Mononuclear cell (primary cell): ENCODE measurements around the gene MYADML2. TPM values are rescaled to one million over a fixed set of nuclear protein-coding genes. Genes with fewer than 3 reads are reported as not detected.
A peak's percentile ranks its signal among the peaks of the same experiment; 100 is the strongest.
"Not testable (repeated sequence)": the region's sequence is repeated elsewhere in the genome, so short reads cannot be mapped to it uniquely, and the experiment has no call there.

Experiments used
- H3K27me3 ChIP-seq: 2 replicates; pipeline ENCODE4 v1.6.0; 2011; ENCODE audit warnings: low read length, control low read depth; ENCODE audit not compliant: insufficient read depth
- H3K4me1 ChIP-seq: 2 replicates; pipeline ENCODE4 v1.5.1; 2011; ENCODE audit warnings: mild to moderate bottlenecking, low read length, control low read depth; ENCODE audit not compliant: insufficient read depth
- H3K4me3 ChIP-seq: 2 replicates; pipeline ENCODE4 v1.5.1; 2011; ENCODE audit warnings: mild to moderate bottlenecking, low read length, moderate library complexity
- H3K9me3 ChIP-seq: 2 replicates; pipeline ENCODE4 v1.5.1; 2011; ENCODE audit warnings: low read depth, mild to moderate bottlenecking, control low read depth, low read length
- total RNA-seq: library from RNA; depleted of rRNA; stranded (reverse); fragments of >200 nt; gene quantifications from one replicate; pipeline ENCODE4 v1.2.3, GENCODE V29; 2012

The MYADML2 gene
- total RNA-seq, 1 donor: not detected

DNA sequence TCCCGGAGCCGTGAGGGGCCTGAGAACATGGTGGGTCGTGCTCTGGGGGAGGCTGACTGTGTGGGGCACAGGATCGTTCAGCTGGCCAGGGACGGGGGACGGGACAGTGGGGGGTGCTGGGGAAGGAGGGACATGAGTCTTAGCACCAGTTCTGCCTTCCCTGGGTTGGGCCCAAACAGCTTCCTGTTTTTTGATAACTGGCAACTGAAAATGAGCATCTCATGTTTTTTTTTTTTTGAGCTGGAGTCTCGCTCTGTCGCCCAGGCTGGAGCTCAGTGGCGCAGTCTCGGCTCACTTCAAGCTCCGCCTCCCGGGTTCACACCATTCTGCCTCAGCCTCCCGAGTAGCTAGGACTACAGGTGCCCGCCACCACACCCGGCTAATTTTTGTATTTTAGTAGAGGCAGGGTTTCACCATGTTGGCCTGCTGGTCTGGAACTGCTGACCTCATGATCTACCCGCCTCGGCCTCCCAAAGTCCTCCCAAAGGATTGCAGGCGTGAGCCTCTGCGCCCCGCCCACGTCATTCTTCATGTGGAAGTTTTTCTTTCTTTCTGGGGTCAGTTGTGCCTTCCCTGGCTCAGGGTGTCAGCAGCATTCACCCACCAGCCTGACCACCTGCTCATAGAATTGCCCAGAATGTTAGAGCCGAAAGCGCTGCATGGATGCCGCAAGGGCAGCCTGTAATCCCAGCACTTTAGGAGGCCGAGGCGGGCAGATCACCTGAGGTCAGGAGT lies 36.8 kb upstream of the MYADML2 start:
- no peaks in the 10 kb centered on the region for H3K27me3 ChIP-seq
- H3K4me1 ChIP-seq: peaks cover 23% of the 10 kb centered on the region
- H3K4me3 ChIP-seq: no peak overlapping the region
- no peaks in the 10 kb centered on the region for H3K9me3 ChIP-seq

DNA sequence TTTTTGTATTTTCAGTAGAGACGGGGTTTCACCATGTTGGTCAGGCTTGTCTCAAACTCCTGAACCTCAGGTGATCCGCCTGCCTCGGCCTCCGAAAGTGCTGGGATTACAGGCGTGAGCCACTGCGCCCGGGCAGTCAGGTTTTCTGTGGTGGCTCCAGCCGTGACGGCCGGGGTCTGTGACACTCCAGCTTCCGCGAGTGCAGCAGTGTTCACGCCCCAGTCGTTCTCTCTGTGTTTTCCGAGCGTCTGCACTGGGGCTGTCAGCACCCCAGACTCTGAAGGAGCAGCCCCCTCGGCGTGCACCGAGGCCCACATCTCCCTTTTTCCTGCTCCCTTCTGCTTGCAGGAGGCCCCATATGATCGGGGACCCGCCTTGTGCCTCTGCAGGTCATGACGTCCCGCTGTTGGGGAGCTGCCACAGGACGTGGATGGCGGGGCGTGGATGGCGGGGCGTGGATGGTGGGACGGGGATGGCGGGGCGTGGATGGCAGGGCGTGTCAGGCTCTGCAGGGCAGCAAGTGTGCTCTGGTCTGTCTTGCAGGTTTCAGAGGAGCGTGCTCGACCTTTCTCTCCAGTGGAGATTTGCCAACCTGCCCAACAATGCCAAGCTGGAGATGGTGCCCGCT lies 36.1 kb upstream of the MYADML2 start:
- H3K4me3 ChIP-seq: no peak overlapping the region
- H3K27me3 ChIP-seq: no peaks in the 10 kb centered on the region
- peaks cover 30% of the 10 kb centered on the region for H3K4me1 ChIP-seq
- no peaks in the 10 kb centered on the region for H3K9me3 ChIP-seq

DNA sequence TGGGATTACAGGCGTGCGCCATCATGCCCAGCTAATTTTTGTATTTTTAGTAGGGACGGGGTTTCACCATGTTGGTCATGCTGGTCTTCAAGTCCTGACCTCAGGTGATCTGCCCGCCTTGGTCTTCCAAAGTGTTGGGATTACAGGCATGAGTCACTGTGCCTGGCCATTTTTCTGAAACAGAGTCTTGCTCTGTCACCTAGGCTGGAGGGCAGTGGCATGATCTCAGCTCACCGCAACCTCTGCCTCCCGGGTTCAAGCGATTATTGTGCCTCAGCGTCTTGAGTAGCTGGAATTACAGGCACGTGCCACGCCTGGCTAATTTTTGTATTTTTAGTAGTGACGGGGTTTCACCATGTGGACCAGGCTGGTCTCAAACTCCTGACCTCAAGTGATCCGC lies 34.5 kb upstream of the MYADML2 start:
- H3K9me3 ChIP-seq, H3K27me3 ChIP-seq, H3K4me3 ChIP-seq: not testable (repeated sequence)
- H3K4me1 ChIP-seq: peaks cover 38% of the 10 kb centered on the region

DNA sequence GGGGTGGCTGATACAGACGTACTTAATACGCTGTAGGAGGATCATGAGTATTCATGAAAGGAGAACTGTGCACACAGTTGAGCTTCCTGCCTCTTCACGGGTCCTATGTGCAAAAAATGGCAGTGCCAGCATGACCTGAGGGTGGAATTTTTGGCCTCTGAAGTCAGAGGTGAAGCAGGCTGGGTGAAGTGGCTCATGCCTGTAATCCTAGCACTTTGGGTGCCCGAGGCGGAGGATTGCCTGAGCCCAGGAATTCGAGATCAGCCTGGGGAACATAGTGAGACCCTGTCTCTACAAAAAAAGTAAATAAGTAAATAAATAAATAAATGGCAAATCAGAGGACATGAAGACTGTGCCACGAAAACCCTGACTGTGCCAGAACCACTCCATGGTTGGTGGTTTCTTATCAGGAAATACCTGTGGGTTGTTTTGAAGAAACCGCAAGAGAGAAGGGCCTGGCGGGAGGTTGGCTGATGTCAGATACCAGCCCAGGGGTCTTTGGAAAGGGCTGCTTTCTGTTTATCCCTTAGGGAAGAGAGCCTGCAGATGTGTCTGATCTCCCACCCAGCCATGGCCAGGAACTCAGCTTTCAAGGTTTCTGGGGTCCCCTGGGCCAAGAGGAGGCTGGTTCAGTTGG lies 33.8 kb upstream of the MYADML2 start:
- Histone ChIP-seq H3K27me3 (no peaks in the 10 kb centered on the region), H3K9me3 (no peaks in the 10 kb centered on the region), H3K4me3 (no peak overlapping the region), H3K4me1 (peaks cover 42% of the 10 kb centered on the region)

DNA sequence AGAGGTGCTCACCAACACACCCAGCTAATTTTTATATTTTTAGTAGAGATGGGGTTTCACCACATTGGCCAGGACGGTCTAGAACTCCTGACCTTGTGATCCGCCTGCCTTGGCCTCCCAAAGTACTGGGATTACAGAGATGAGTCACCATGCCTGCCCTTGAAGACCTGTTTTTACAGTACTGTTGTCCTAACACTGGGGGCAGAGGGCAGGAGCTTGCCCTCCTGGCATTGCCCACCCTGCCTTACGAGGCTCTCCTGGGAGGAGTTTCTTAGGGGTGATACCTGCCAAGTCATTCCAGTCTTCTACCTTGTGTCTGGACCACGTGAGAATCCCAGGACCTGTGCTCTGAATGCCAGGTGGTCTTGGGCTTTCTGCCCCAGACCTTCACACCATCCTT lies 33.1 kb upstream of the MYADML2 start:
- no peak overlapping the region for H3K4me3 ChIP-seq
- H3K9me3 ChIP-seq: no peaks in the 10 kb centered on the region
- H3K27me3 ChIP-seq: no peaks in the 10 kb centered on the region
- H3K4me1 ChIP-seq: peaks cover 42% of the 10 kb centered on the region

DNA sequence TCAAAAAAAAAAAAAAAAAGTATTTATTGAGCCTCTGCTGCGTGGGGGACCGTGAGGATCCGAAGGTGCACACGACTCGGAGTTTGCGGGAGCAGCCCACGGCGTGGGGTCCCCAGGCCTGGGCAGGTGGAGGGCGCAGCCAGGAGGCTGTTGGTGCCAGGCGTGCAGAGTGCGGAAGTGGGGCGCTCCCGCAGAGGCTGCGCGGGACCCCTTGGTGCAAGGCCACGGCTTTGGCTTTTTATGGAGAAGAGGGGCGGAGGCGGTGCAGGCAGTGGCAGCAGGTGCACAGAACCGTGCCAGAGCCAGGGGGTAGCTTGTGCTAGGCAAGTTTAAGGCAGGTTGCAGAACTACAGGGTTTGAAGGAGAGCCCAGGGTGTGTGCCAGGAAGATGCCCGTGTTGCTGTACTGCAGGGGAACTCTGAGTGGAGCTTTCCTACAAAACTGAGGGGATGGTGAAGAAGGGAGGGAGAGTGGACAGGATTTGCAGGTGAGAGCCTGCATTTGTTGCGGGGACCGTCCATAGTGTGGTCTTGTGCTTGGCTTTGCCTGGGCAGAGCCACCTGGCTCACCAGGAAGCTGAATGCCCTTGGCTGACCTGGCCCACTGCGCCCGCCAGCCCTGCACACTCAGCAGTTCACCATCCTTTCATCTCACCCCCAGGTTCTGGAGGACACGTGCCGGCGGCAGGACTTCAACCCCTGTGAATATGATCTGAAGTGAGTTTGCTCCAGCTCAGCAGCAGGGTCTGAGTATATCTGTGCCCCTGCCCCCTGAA lies 31.7 kb upstream of the MYADML2 start:
- no peak overlapping the region for H3K4me3 ChIP-seq
- H3K4me1 ChIP-seq: peaks cover 45% of the 10 kb centered on the region
- no peaks in the 10 kb centered on the region for H3K9me3 ChIP-seq
- H3K27me3 ChIP-seq: no peaks in the 10 kb centered on the region

DNA sequence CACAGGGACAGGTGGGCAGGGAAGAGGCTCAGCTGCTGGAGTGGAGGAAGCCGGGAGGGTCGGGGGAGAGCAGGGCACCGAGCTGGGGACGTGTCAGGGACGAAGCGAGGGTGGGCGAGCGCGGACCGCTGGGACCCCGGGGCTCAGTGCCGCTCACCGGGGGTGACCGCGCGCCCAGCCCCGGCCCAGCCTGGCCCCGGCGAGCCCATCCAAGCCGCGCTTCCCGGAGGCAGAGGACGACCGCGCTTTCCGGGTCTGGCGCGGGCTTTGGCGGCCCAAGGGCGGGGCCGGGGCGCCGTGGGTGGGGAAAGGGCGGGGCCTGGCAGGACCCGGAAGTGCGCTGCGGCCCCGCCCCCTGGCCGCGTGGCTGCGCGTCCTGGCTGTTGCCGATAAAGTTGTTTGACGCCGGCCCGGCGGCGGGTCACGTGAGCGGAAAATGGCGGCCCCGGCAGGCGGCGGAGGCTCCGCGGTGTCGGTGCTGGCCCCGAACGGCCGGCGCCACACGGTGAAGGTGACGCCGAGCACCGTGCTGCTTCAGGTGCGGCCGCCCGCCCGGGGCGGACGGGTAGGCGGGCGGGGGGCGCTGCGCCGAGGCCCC lies 30.3 kb upstream of the MYADML2 start, which contains the start of gene ASPSCR1:
Gene ASPSCR1 (plus strand): TSS at position 419 of the 598 bp plus-strand sequence. CDS start 18 bp downstream, at position 437.
- H3K4me3 ChIP-seq: peak within 1 kb of the TSS; percentile 67
- H3K4me1 ChIP-seq: peaks cover 40% of the 10 kb centered on the region
- no peaks in the 10 kb centered on the region for H3K27me3 ChIP-seq
- no peaks in the 10 kb centered on the region for H3K9me3 ChIP-seq

DNA sequence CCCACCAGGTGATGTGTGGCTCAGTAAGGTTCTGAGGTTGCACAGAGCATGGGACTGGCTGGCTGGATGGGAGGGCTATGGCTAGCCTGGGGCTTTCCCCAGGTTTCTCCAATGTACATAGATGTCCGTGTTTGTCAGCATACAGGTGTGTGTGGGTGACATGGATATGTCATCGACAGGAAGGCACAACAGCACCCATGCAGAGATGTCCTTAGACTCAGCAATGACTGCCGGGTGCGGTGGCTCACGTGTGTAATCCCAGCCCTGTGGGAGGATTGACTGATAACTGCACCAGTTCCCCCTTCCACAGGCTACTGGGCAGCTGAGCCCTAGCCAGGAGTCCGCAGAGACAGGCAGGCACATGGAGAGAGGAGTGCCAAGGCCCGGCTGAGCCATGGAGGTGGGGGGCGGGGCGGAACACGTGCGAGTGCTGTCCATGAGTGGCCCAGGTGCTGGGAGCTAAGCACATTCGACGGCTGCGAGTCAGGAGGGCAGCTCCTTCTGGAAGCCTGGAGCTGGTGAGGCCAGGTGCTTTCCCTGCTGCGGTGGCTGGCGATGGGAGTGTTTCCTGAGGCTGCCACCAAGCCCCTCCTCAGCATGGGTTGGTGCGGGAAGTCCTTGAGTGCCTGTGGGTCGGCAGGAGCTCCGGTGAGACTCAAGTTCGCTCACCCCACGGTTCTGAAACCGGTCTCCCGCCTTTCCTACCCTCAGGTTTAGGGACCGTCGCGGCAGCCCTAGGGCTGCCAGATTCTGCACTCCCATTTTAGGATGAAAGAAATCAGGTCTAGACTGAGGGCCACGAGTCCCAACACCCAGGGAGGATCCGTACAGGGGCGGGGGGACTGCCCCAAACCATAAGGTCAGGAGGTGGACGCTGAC lies 29.5 kb upstream of the MYADML2 start:
- peak overlapping the region; percentile 67 for H3K4me3 ChIP-seq
- peaks cover 40% of the 10 kb centered on the region for H3K4me1 ChIP-seq
- no peaks in the 10 kb centered on the region for H3K27me3 ChIP-seq
- H3K9me3 ChIP-seq: no peaks in the 10 kb centered on the region

DNA sequence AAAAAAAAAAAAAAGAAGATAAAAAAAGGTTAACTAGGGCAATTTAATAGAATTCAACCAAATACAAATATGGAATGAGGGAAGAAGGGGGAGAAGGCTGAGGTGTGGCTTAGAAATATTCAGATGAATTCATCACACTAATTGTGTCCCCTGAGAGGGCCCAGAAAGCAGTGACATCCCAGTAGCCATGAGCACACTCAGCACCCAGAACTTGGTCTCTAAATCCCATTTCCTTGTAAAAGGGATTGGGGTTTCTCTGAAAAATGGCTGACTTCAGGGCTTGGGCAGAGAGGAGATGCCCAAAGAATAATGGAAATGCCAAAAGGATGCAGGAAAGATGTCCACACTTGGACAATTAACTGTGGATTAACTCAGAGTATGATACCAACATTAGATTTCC lies 26.4 kb upstream of the MYADML2 start:
- no peaks in the 10 kb centered on the region for H3K9me3 ChIP-seq
- H3K27me3 ChIP-seq: no peaks in the 10 kb centered on the region
- peaks cover 25% of the 10 kb centered on the region for H3K4me1 ChIP-seq
- no peak overlapping the region for H3K4me3 ChIP-seq

DNA sequence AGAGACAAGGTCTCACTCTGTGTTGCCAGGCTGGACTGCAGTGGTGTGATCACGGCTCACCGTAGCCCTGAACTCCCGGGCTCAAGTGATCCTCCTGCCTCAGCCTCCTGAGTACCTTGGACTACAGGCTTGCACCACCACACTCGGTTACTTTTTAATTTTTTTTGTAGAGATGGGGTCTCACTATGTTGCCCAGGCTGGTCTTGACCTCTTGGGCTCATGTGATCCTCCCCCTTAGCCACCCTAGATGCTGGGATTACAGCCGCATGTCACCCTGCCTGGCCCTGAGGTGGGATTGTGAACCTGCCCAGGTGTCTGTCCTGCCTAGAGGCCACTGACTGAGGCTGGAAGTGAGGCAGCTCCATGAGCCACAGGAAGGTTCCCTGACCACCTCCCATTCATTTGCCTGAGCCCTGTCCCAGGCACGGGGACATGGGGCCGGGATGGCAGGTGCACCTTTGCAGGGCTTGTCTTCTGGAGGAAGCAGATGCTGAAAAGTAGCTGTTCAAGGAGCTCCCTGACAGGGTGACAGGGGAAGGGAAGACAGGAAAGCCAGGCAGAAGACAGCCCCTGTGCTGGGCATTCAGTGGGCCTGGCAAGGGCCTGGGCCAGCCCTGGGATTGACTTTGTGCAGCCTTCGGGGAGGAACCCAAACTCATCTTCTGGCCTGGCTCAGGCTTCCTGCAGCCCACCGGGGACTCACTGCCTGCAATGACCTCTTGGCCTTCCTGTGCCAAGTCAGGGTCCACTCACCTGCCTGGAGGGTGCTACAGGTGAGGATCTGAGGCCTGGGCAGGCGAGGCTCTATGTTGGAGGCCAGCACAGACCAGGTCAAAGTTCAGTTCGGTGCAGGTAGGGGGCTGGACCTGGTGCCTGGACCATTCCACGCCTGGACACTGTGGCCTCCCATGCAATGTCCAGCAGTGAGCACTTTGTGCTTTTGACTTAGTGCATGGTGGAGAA lies 22.1 kb upstream of the MYADML2 start:
- Histone ChIP-seq H3K4me1 (peaks cover 34% of the 10 kb centered on the region), H3K4me3 (no peak overlapping the region), H3K9me3 (no peaks in the 10 kb centered on the region), H3K27me3 (no peaks in the 10 kb centered on the region)

DNA sequence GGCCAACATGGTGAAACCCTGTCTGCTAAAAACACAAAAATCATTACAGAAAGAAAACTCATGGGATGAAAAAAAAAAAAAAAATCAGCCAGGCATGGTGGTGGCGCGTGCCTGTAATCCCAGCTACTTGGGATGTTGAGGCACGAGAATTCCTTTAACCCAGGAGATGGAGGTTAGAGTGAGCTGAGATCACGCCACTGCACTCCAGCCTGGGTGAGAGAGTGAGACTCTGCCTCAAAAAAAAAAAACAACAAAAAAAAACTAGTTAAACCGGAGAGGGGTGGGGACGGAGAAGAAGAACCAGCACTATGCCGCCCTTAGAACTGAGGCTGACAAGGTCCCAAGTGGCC lies 21.3 kb upstream of the MYADML2 start:
- H3K4me3 ChIP-seq: no peak overlapping the region

DNA sequence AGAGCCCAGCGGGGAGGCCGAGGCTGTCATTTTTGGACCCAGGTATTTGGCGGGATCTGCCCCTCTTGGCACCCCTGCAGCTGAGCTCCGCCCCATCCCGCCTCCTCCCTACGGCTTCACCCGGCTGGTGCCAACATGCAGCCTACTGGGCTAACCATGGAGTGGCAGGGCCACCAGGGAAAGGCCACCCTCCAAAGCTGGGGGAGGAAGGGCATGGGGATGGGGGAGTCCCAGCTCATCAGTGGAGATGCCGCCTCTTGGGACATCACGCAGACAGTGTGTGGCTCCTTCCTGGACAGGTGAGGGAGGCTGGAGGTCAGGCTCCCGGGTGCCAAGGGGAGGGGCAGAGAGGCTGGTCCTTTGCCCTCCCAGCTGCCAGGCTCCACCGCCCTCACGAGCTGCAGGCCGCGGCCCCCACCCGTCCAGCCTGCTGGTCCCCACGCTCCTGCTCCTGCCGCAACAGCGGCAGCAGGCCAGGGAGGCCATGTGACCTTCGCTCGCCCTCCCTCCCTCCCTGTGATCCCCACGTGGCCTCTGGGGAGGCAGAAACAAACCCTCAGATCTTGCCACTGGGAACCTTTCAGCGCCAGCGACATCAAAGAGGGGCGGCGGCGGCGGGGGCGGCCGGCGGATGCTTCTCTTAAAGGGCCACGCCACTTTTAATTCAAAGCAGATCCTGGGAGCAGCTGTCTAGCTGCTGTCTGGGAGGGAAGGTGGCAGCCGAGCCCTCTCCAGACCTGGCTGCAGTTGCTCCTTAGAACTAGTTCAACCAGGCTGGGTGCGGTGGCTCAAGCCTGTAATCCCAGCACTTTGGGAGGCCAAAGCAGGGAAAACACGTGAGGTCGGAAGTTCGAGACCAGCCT lies 20.7 kb upstream of the MYADML2 start:
- Histone ChIP-seq H3K4me3 (no peak overlapping the region), H3K27me3 (peaks cover 3% of the 10 kb centered on the region), H3K4me1 (peaks cover 34% of the 10 kb centered on the region), H3K9me3 (no peaks in the 10 kb centered on the region)

More for the DNA sequence above, 21.3 kb upstream of the MYADML2 start:
- H3K9me3 ChIP-seq: no peaks in the 10 kb centered on the region
- peaks cover 34% of the 10 kb centered on the region for H3K4me1 ChIP-seq
- H3K27me3 ChIP-seq: no peaks in the 10 kb centered on the region

DNA sequence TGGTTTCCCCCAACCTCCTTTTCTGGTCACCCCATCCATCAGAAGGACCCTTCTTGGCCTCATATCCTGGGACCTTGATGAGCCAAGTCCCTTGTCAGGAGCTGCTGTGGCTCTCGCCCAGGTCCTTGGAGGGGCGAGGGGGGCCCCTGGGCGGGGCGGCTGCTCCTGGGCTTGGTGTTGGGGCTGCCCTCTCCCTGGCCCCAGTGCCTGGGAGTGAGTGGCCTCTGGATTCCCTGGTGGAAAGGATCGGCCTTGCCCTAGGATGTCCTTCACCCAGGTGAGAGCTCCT lies 20.2 kb upstream of the MYADML2 start:
- Histone ChIP-seq H3K27me3 (peaks cover 7% of the 10 kb centered on the region), H3K9me3 (no peaks in the 10 kb centered on the region), H3K4me3 (no peak overlapping the region), H3K4me1 (peaks cover 34% of the 10 kb centered on the region)
